Stimulated activated naive CD8-positive, alpha-beta T cell treated with anti-CD3 and anti-CD28 coated beads, Interleukin-15, amount 100 ng/mL, for 72 hours (primary cell): ENCODE results near the gene APOO.
"Not testable (repeated sequence)": the region's sequence is repeated elsewhere in the genome, so short reads cannot be mapped to it uniquely, and the experiment has no call there.

ENCODE experiments used
- ATAC-seq: fragments of 150-1000 bp; cut with Tn5 transposase; 2 replicates; pipeline ENCODE4 v1.10.0; 2021; ENCODE audit warnings: mild to moderate bottlenecking, moderate library complexity
- DNase-seq, 2 donors: peaks; one replicate each; pipeline ENCODE4 v3.0.0; 2021 to 2022
- H3K27ac Mint-ChIP-seq, 2 donors: one replicate each; pipeline ENCODE4 v1.8.0; 2022; ENCODE audit warnings: mild to moderate bottlenecking in 2 of 2, mixed read lengths in 2 of 2, moderate library complexity in 2 of 2
- H3K27me3 Mint-ChIP-seq: one replicate; pipeline ENCODE4 v1.8.0; 2022; ENCODE audit warnings: mixed read lengths
- H3K4me1 Mint-ChIP-seq: one replicate; pipeline ENCODE4 v1.8.0; 2022; ENCODE audit warnings: mild to moderate bottlenecking, mixed read lengths
- H3K4me3 Mint-ChIP-seq, 2 donors: one replicate each; pipeline ENCODE4 v1.8.0; 2022; ENCODE audit warnings: mild to moderate bottlenecking in 2 of 2, mixed read lengths in 2 of 2, moderate library complexity in 1 of 2
- H3K9me3 Mint-ChIP-seq, 2 donors: one replicate each; pipeline ENCODE4 v1.8.0; 2022; ENCODE audit warnings: mixed read lengths in 2 of 2

Gene APOO

DNA sequence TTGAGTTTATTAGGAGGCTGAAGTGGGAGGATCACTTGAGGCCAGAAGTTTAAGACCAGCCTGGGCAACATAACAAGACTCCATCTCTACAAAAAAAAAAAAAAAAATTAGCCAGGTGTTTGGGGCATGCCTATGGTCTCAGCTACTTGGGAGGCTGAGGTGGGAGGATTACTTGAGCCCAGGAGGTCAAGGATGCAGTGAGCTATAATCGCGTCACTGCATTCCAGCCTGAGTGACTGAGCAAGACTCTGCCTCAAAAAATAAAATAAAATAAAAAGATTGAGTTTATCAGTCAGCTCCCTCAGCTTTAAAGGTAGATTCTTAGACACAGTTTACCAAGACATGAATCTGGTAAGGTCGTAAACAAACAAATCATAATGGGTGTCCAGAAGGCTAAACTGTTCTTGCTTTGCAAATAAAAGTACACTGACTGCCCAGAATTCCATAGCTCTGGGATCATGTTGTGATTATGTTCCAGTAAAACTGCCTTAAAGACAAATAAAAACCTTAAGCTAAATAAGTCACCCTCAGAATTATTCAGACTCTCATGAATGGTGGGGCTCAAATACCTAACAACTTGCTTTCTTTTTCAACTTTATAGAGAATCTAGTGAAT is 18.7 kb downstream of the APOO start:
- no peak for DNase-seq
- Mint-ChIP-seq H3K27me3 (no peaks in the 10 kb centered on the region), H3K4me3 (no peak overlapping the region), H3K9me3 (no peaks in the 10 kb centered on the region), H3K4me1 (peaks cover 17% of the 10 kb centered on the region), H3K27ac (no peak overlapping the region)
- no peak for ATAC-seq

DNA sequence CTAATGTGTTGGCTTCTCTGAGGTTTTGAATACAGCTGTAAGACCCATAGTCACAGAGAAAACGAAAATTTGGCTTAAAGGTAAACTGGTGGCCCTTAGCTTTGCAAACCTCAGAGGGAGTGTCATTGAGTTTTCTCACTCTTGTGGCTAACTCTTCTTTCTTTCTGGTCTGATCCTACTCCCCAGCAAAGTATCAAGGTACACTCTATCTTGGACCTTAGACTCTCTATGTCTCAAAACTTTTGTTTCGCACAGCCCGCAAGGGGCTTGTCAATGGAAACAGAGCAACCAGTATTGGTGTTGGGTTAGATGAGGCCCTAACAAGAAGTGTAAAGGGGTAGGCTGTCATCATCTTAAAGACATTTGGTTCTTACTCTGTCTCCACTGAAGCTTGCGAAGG is 19.8 kb downstream of the APOO start:
- Mint-ChIP-seq H3K4me1 (peaks cover 22% of the 10 kb centered on the region), H3K9me3 (no peaks in the 10 kb centered on the region), H3K4me3 (no peak overlapping the region), H3K27me3 (no peaks in the 10 kb centered on the region), H3K27ac (no peak overlapping the region)
- DNase-seq (no peak), ATAC-seq (no peak)

DNA sequence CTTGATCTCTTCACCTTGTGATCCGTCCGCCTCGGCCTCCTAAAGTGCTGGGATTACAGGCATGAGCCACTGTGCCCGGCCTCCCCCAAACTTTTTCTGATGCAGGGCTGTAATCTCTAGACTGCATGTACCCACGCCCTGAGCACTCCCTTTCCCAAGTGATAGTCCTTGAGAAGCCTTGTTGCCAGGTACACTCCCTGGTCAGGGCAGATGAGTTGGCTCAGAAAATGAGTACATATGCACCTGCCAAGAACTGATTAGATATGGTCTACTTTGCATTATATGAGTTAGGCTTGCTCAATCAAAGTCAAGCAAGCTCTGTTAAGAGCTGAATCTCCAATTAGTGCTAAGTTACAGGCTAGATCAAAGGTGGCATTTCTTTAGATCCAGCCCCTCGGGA is 20.3 kb downstream of the APOO start:
- H3K27ac Mint-ChIP-seq, result no peak overlapping the region
- DNase-seq, result no peak
- no peak for ATAC-seq
- no peak overlapping the region for H3K4me3 Mint-ChIP-seq
- H3K9me3 Mint-ChIP-seq, result no peaks in the 10 kb centered on the region
- H3K27me3 Mint-ChIP-seq, result no peaks in the 10 kb centered on the region
- peaks cover 22% of the 10 kb centered on the region for H3K4me1 Mint-ChIP-seq

DNA sequence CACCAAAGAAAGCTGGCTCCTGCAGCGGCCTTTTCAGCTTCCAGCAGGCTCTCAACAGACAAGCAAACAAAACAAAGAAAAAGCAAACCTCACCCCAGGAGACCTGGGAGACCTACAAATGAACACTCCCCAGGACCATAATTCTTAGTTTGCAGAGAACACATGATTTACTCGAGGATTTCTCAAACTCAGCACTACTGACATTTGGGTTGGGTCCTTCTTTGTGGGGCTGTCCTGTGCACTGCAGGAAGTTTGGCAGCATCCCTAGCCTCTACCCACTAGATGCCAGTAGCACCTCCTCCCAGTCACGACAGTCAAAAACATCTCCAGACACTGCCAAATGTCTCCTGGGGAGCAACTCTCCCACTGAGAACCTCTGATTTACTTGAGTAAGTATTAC is 21.9 kb downstream of the APOO start:
- Mint-ChIP-seq H3K27me3 (no peaks in the 10 kb centered on the region), H3K4me1 (peaks cover 22% of the 10 kb centered on the region), H3K4me3 (no peak overlapping the region), H3K9me3 (no peaks in the 10 kb centered on the region), H3K27ac (no peak overlapping the region)
- ATAC-seq (no peak), DNase-seq (no peak)

DNA sequence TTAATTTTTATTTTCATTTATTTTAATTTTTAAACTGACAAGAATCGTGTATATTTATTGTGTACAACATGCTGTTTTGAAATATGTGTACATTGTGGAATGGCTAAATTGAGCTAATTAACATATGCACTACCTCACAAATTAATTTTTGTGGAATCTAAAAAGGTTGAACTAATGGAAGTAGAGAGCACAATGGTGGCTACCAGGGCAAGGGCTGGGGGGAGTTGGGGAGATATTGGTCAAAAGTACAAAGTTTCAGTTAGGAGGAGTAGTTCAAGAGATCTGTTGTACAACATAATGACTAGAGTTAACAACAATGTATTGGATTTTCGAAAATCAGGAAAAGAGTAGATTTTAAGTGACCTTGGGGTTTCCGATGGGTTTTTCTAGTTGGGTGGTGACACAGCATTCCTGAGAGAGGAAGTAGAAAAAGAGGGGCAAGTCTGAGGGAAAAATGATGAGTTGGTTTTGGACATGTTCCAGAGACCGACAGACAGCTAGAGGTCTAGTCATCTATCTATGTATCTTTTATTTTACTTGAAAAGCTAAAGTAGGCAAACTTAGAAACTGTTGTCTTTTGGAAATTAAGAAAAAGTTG is 23.2 kb downstream of the APOO start:
- Mint-ChIP-seq H3K4me1 (peaks cover 22% of the 10 kb centered on the region), H3K27ac (no peak overlapping the region), H3K27me3 (no peaks in the 10 kb centered on the region), H3K4me3 (no peak overlapping the region), H3K9me3 (no peaks in the 10 kb centered on the region)
- no peak for ATAC-seq
- DNase-seq, result no peak

DNA sequence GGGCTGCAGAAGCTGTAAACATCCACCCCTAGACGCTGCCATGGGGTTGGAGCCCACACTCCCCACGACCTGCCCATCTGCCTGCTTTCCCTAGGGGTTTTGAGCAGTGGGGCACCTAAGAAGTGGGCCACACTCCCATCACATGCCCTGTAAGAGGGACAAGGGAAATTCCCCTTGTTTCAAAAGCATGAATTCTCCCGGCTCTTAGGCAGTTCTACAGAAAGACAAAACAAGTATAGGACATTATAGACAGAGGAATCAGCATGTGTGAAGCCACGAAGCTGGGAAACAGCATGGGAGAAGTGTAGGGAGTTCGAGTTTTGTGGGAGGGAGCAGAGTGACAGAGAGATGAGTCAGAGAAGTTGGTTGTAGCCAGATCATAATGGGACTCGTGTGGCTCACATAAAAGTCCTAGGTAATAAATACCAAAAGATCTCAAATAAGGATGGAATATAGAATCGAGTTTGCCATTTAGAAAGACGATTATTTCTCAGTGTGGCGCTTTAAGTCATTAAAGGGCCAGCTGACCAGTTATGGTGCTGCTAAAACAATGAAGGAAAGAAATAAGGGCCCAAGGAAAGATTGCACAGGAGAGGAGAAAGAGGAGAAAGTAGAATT is 23.9 kb downstream of the APOO start:
- Mint-ChIP-seq H3K9me3 (no peaks in the 10 kb centered on the region), H3K4me1 (peaks cover 22% of the 10 kb centered on the region), H3K27me3 (no peaks in the 10 kb centered on the region), H3K4me3 (no peak overlapping the region), H3K27ac (no peak overlapping the region)
- ATAC-seq, result peak; percentile 70
- DNase-seq, result no peak

DNA sequence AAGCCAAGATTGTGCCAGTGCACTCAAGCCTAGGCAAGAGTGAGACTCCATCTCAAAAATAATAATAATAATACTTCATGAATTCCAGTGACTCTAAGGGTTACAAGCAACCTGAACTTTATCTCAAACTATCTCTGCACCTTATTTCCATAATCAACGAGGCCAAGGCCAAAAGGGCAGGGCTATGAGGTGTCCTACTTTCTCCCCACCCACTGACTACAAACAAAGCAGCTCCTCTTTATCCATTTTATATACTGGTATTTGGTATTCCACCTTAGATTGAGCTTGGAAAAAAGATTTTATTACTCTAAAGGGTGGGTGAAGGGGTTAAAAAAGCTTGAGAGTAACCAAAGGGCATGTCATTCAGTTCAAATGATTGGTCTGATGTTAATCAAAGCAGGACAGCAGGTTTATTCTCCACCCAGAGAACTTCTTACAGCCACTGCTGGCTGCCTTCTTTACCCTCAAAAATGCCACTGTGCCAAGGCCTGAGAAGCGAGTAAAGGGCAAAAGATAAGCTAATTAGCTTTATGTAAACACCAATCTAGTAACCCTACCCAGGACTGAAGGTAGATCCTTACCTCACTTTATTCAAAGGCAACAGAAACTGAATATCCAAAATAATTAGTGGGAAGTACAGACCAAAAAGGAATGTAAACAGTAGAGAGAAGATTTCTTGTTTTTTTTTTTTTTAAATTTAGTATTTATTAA is 28.2 kb downstream of the APOO start:
- no peak for ATAC-seq
- H3K27me3 Mint-ChIP-seq, result no peaks in the 10 kb centered on the region
- no peak for DNase-seq
- H3K4me1 Mint-ChIP-seq, result peaks cover 11% of the 10 kb centered on the region
- no peaks in the 10 kb centered on the region for H3K9me3 Mint-ChIP-seq
- H3K27ac Mint-ChIP-seq, result no peak overlapping the region
- H3K4me3 Mint-ChIP-seq, result no peak overlapping the region

DNA sequence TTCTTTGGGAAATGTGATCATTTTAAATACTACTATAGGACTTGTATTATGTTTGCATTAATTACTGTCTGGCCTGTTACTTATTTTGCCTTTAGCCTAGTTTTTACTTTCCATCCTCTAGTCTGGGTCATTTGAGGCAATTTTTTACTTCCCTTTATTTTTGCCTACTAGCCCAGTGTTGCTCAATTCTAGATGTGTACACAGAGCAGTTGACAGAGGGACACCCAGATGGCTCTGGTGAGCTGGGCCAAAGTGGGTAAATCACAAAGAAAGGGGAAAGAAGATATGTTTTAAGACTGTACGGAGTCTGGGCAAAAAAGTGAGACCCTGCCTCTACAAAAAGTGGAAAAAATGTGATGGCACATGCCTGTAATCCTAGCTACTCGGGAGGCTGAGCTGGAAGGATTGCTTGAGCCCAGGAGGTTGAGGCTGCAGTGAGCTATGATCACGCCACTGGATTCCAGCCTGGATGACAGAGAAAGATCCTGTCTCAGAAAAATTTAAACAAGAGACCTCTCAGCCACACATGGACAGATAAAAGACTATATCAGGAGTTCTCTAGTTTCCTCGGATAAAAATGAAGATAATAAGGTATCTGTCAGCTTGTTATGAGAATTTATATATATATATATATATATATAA is 35.7 kb downstream of the APOO start:
- H3K27me3 Mint-ChIP-seq, result no peaks in the 10 kb centered on the region
- H3K9me3 Mint-ChIP-seq, result no peaks in the 10 kb centered on the region
- no peak overlapping the region for H3K27ac Mint-ChIP-seq
- no peak overlapping the region for H3K4me3 Mint-ChIP-seq
- DNase-seq (no peak), ATAC-seq (no peak)
- H3K4me1 Mint-ChIP-seq, result no peaks in the 10 kb centered on the region

DNA sequence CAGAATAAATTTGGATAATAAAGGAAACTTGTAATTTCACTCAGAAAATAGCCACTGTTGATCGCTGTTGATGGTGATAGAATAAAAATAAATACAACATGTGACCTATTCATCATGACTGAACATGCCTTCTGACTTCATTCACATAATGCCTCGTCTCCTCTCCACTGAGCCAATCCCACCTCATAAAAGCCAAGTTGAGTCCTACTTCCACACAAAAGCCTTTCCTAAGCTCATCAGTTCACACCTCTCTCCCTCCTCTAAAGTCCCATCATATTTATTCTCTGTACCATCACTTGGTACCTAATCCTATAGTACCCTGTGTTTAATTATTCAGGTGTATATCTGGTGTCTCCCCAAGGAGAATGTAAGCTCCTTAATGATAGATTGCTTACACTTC is 37.7 kb downstream of the APOO start:
- DNase-seq, result no peak

DNA sequence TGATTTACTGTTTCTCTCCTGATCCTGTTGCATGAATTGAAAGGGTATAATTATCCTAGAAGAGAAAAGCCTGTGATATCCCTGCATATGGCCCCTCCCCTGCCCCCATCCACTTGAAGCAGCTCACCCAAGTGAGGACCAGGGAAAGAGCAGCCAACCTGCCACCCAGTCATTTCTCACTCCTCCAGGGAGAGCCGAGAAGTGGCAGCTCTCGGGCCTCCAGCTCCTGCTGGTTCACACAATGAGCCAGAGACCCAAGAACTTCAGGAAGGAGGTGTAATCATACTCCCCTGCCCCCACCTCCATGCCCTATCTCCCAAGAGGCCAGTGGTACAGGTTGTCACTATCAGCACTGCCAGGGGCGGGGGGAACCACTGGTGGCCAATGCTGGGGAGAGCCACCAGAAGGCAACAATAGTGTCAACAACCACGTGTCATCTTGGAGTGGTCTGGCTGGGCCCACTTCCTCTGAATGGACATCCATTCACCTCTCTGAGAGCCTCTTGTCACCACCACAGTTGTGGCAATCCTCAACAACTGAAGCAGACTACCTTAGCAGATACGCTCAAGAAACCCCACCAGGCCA is 42.9 kb downstream of the APOO start:
- Mint-ChIP-seq H3K27me3 (no peaks in the 10 kb centered on the region), H3K27ac (no peak overlapping the region), H3K4me1 (no peaks in the 10 kb centered on the region), H3K9me3 (no peaks in the 10 kb centered on the region), H3K4me3 (no peak overlapping the region)
- ATAC-seq (no peak), DNase-seq (no peak)

More for the DNA sequence above, 37.7 kb downstream of the APOO start:
- no peak for ATAC-seq
- Mint-ChIP-seq H3K4me1 (no peaks in the 10 kb centered on the region), H3K27ac (no peak overlapping the region), H3K27me3 (no peaks in the 10 kb centered on the region), H3K9me3 (no peaks in the 10 kb centered on the region), H3K4me3 (no peak overlapping the region)

DNA sequence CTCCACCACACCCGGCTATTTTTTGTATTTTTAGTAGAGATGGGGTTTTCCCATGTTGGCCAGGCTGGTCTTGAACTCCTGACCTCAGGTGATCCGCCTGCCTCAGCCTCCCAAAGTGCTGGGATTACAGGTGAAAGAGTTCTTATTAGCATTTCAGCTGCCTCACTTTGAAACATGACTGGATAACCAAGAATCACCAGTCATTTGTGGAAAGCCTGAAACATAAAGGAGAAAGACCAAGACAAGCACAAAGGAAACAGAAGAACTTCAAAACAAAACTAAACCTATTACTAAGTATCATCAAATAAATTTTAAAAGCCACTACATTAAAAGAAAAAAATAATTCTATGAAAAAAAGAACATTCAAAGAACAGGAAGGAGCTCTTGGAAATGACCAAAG is 45.8 kb downstream of the APOO start:
- not testable (repeated sequence) for ATAC-seq, H3K4me3 Mint-ChIP-seq, DNase-seq, H3K9me3 Mint-ChIP-seq, H3K27me3 Mint-ChIP-seq, H3K4me1 Mint-ChIP-seq
- peak overlapping the region in 1 of 2 donors; percentile 19 for H3K27ac Mint-ChIP-seq

DNA sequence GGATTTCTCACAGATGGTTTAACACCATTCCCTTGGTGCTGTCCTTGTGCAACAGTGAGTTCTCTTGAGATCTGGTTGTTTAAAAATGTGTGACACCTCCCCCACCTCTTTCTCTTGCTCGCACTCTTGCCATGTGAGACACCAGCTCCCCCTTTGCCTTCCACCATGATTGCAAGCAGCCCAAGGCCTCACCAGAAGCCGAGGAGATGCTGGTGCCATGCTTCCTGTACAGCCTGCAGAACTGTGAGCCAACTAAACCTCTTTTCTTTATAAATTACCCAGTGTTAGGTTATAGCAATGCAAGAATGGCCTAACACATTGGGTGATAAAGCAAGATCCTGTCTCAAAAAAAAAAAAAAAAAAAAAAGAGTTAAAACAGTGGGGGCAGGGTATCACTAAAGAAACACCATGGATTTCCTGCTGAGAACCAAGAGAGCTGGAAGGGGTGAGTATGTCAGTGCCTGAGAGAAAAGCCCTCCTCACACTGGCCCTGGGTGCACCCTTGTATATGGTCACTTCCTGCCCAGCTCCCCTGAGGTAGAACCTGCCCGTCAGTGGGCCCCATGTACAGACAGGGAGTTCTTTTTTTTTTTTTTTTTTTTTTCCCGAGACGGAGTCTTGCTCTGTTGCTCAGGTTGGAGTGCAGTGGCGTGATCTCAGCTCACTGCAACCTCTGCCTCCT is 46.4 kb downstream of the APOO start:
- Mint-ChIP-seq H3K27me3 (no peaks in the 10 kb centered on the region), H3K4me3 (no peak overlapping the region), H3K9me3 (no peaks in the 10 kb centered on the region), H3K4me1 (no peaks in the 10 kb centered on the region), H3K27ac (no peak overlapping the region)
- DNase-seq (no peak), ATAC-seq (peak; percentile 80)

DNA sequence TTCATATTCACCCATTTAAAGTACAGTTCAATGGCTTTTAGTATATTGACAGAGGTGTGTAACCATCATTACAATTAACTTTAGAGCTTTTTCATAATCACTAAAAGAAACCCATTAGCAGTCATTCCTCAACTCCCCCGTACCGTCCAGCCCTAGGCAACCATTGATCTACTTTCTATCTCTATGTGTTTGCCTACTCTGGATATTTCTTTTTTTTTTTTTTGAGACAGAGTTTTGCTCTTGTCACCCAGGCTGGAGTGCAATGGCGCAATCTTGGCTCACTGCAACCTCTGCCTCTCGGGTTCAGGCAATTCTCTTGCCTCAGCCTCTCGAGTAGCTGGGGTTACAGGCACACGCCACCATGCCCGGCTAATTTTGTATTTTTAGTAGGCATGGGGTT is 48.5 kb downstream of the APOO start:
- not testable (repeated sequence) for H3K9me3 Mint-ChIP-seq, H3K4me3 Mint-ChIP-seq, H3K27ac Mint-ChIP-seq, DNase-seq, H3K27me3 Mint-ChIP-seq, H3K4me1 Mint-ChIP-seq, ATAC-seq

DNA sequence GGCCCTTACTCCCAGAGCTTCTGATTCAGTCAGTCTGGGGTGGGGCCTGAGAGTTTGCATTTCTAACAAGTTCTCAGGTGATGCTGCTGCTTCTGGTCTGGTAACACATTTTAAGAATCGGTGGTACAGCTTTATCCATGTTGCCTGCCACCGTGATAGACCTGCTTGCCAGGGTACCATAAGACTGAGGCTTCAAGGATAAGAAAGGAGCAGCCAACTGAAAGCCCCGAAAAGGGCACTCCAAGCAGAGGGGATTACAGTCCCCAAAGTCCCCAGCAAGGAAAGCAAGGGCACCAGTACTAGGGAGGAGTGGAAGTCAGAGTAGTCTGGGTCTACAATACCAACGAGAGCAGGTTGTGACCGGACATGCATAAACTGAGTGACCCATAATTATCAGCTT is 49.8 kb downstream of the APOO start:
- Mint-ChIP-seq H3K27me3 (no peaks in the 10 kb centered on the region), H3K4me1 (no peaks in the 10 kb centered on the region), H3K9me3 (no peaks in the 10 kb centered on the region), H3K27ac (no peak overlapping the region), H3K4me3 (no peak overlapping the region)
- ATAC-seq, result no peak
- no peak for DNase-seq

DNA sequence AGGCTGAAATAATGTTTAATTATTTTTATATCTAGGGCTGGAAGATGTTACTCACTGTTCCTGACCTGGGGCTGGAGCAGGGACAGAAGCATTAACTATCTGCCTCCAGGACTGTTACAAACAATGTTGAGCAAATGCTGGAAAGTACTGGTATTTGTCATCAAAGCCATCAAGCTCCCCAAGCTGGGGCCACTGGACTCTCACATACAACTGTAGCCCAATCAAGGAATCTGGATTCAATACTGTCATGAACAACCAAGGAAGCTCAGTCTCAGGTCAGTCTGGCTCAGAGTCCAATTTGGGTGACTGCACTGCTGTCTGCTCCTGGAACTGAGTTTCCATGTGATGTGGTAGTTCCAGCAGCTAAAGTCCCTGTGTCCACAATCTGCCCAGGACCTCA is 50.4 kb downstream of the APOO start:
- no peak overlapping the region for H3K4me3 Mint-ChIP-seq
- no peaks in the 10 kb centered on the region for H3K4me1 Mint-ChIP-seq
- H3K27ac Mint-ChIP-seq, result no peak overlapping the region
- no peaks in the 10 kb centered on the region for H3K27me3 Mint-ChIP-seq
- ATAC-seq (no peak), DNase-seq (no peak)
- no peaks in the 10 kb centered on the region for H3K9me3 Mint-ChIP-seq
